K562 (cell line): ENCODE results near the gene ZNF628. TPM values are rescaled to one million over a fixed set of nuclear protein-coding genes. Genes with fewer than 3 reads are reported as not detected.

Experiments
- CBX1 ChIP-seq: sonication (generic); IDR thresholded peaks from 2 replicates; pipeline ENCODE4 v1.6.1; 2016; ENCODE audit warnings: antibody characterized with exemption, low read depth, mild to moderate bottlenecking
- CREB3 ChIP-seq: fragments of 450-650 bp; conservative IDR thresholded peaks from 2 replicates; pipeline ENCODE4 v1.6.1; 2016; ENCODE audit warnings: missing genetic modification characterization, low read depth, mild to moderate bottlenecking, missing compliant biosample characterization, moderate library complexity
- CTCFL ChIP-seq: IDR thresholded peaks from 2 replicates; pipeline ENCODE4 v1.6.1; 2011; ENCODE audit warnings: borderline replicate concordance, low read depth, mild to moderate bottlenecking, moderate library complexity, low read length; ENCODE audit not compliant: insufficient read depth, poor library complexity, severe bottlenecking
- EZH2 ChIP-seq: IDR thresholded peaks from 2 replicates; pipeline ENCODE4 v1.6.1; 2012; ENCODE audit warnings: low read depth, mild to moderate bottlenecking, inconsistent platforms, low read length, borderline replicate concordance
- PCBP1 ChIP-seq: fragments of 200-400 bp; formaldehyde crosslinking; IDR thresholded peaks from 2 replicates; pipeline ENCODE4 v1.6.1; 2018; ENCODE audit warnings: mild to moderate bottlenecking, low read depth, low read length; ENCODE audit not compliant: poor library complexity, severe bottlenecking
- SAP30 ChIP-seq: fragments of 200-600 bp; sonication (generic); IDR thresholded peaks from 2 replicates; pipeline ENCODE4 v1.6.1; 2012; ENCODE audit warnings: borderline replicate concordance, low read depth, mild to moderate bottlenecking, moderate library complexity, low read length, control low read depth, inconsistent platforms; ENCODE audit not compliant: insufficient read depth, poor library complexity, severe bottlenecking
- SFPQ ChIP-seq: fragments of 200-400 bp; formaldehyde crosslinking; IDR thresholded peaks from 2 replicates; pipeline ENCODE4 v1.6.1; 2017; ENCODE audit warnings: mild to moderate bottlenecking, low read depth, low read length, moderate library complexity
- ZHX1 ChIP-seq: fragments of 150-350 bp; conservative IDR thresholded peaks from 2 replicates; pipeline ENCODE4 v1.6.1; 2014; ENCODE audit warnings: low read length
- ZNF197 ChIP-seq: fragments of 200-800 bp; sonication (Bioruptor generic); IDR thresholded peaks from 2 replicates; pipeline ENCODE4 v1.6.1; 2016; ENCODE audit warnings: low read depth, missing genetic modification characterization, missing compliant biosample characterization
- ZNF282 ChIP-seq: sonication (generic); formaldehyde crosslinking; IDR thresholded peaks from 2 replicates; pipeline ENCODE4 v1.8.1; 2023; ENCODE audit warnings: missing genetic modification reagents
- ZNF395 ChIP-seq: fragments of 200-800 bp; sonication (Bioruptor generic); IDR thresholded peaks from 2 replicates; pipeline ENCODE4 v1.6.1; 2017; ENCODE audit warnings: missing genetic modification characterization, missing compliant biosample characterization
- ZNF696 ChIP-seq: fragments of 250-450 bp; sonication (Bioruptor Pico); conservative IDR thresholded peaks from 2 replicates; pipeline ENCODE4 v1.4.0; 2020; ENCODE audit warnings: mild to moderate bottlenecking, moderate library complexity
- ZNF740 ChIP-seq, 3 experiments: fragments of 200-800 bp in 1 of 3; sonication (Bioruptor generic) in 1 of 3; sonication (generic) in 1 of 3; formaldehyde crosslinking in 1 of 3; IDR thresholded peaks; 2 replicates each; pipeline versions ENCODE4 v1.6.1 to v1.8.0; 2016 to 2022; ENCODE audit warnings: mild to moderate bottlenecking in 2 of 3, missing compliant biosample characterization in 2 of 3, missing genetic modification characterization in 2 of 3, missing genetic modification reagents in 1 of 3
- polyA plus RNA-seq, 8 experiments: library from polyadenylated mRNA; depleted of rRNA in 4 of 8; stranded (reverse) in 5 of 8; unstranded in 3 of 8; fragments of >200 nt; fragmentation: Nextera tagmentation in 2 of 8; fragmentation: Illumina TruSeq in 1 of 8; extraction: Ambion mirVana in 2 of 8; extraction: Trizol in 1 of 8; gene quantifications; 2 replicates each; pipeline versions ENCODE4 v1.2.1 to v1.2.3, GENCODE V29; 2011 to 2014; ENCODE audit warnings: inconsistent platforms in 1 of 8, missing spikeins in 1 of 8
- total RNA-seq, 7 experiments: library from RNA; depleted of rRNA in 6 of 7; stranded (reverse); fragments of >200 nt in 6 of 7; fragmentation: Illumina TruSeq in 2 of 7; extraction: Trizol in 2 of 7; gene quantifications; 2 replicates each; pipeline versions ENCODE4 v1.2.1 to v1.2.3, GENCODE V29; 2011 to 2021; ENCODE audit warnings: low replicate concordance in 1 of 7

Gene ZNF628
- total and polyA plus RNA-seq, 9 of the 15 experiments (the other 6 are each of a cell fraction or from before 2014, with no cell fraction given), result 0.13 to 13.6 (median 2.2) TPM; not detected in 3

GRCh38 chr19:55476100-55476775 lies at the start of gene ZNF628 (continued):
- TF ChIP-seq ZHX1, result no peak
- no peak for TF ChIP-seq CTCFL
- peak; percentile 85 for TF ChIP-seq ZNF740 (CRISPR knock-in tag; IDR thresholded peaks at IDR 0.05)
- TF ChIP-seq ZNF740 (tag; IDR thresholded peaks at IDR 0.05), result peak in 1 of 2 experiments; percentile 36; a peak in 1 of 4 replicates
- TF ChIP-seq SAP30, result peak; percentile 53
- peak; percentile 63 for TF ChIP-seq PCBP1
- no peak for TF ChIP-seq ZNF696 (CRISPR knock-in tag)
- TF ChIP-seq CREB3 (tag), result peak; percentile 84
- no peak for TF ChIP-seq EZH2
- peak; percentile 91; the same call in 1 of the 2 replicates for TF ChIP-seq ZNF395 (CRISPR knock-in tag)
- 0 out of 2 replicates have a peak, but pooled peaks have one; percentile 24 for TF ChIP-seq ZNF282 (CRISPR knock-in tag)
- TF ChIP-seq ZNF197 (CRISPR knock-in tag), result peak; percentile 38; the same call in 1 of the 2 replicates
- no peak for TF ChIP-seq CBX1
- no peak for TF ChIP-seq SFPQ
